SK-MEL-5 (cell line): ENCODE measurements around the gene GALNTL6. TPM values are rescaled to one million over a fixed set of nuclear protein-coding genes. Genes with fewer than 3 reads are reported as not detected.
"Not testable (repeated sequence)": the region's sequence is repeated elsewhere in the genome, so short reads cannot be mapped to it uniquely, and the experiment has no call there.

Source experiments
- DNase-seq: peaks from one replicate; pipeline ENCODE4 v3.0.0-alpha.2; 2016; ENCODE audit warnings: low read depth, low spot score
- in situ Hi-C: cut with HindIII; loops from 2 replicates; pipeline ENCODE4 v1.10.0; 2016; ENCODE audit warnings: low sequenced_read_pairs, high pct_unique_total_duplicates, low pct_unique_long_range_greater_than_20kb
- total RNA-seq: library from RNA; depleted of rRNA; stranded (reverse); fragments of >200 nt; shearing (Covaris generic); gene quantifications from 2 replicates; pipeline ENCODE4 v1.2.3, GENCODE V29; 2014

The GALNTL6 gene
- total RNA-seq, 1 experiment from 2014 or later, result 2.4 TPM

- no peak for DNase-seq
- in situ Hi-C loops, result no loop called here
These were observed 1086.7 kb downstream of the GALNTL6 start for GRCh38 chr4:172899861-172900260.

GRCh38 chr4:172900900-172901299 is 1087.7 kb downstream of the GALNTL6 start:
- in situ Hi-C loops, result no loop called here
- DNase-seq, result no peak

GRCh38 chr4:172912468-172912867 is 1099.3 kb downstream of the GALNTL6 start:
- in situ Hi-C loops, result not testable (repeated sequence)

GRCh38 chr4:172917403-172917802 is 1104.2 kb downstream of the GALNTL6 start:
- in situ Hi-C loops, DNase-seq: not testable (repeated sequence)

More at GRCh38 chr4:172912468-172912867, 1099.3 kb downstream of the GALNTL6 start:
- not testable (repeated sequence) for DNase-seq

- in situ Hi-C loops, result no loop called here
- no peak for DNase-seq
These were observed 1106.1 kb downstream of the GALNTL6 start for GRCh38 chr4:172919269-172919668.

GRCh38 chr4:172927096-172927814 is 1114.1 kb downstream of the GALNTL6 start:
- DNase-seq, result no peak
- in situ Hi-C loops, result no loop called here

- in situ Hi-C loops, result no loop called here
These were observed 1115.1 kb downstream of the GALNTL6 start for GRCh38 chr4:172928347-172928746.

GRCh38 chr4:172938072-172938829 is 1125.0 kb downstream of the GALNTL6 start:
- DNase-seq, result no peak
- in situ Hi-C loops, result no loop called here

More at GRCh38 chr4:172928347-172928746, 1115.1 kb downstream of the GALNTL6 start:
- DNase-seq, result no peak

GRCh38 chr4:172938870-172939269 is 1125.7 kb downstream of the GALNTL6 start:
- in situ Hi-C loops, result no loop called here
- DNase-seq, result no peak

GRCh38 chr4:172942840-172943239 is 1129.6 kb downstream of the GALNTL6 start:
- no peak for DNase-seq
- in situ Hi-C loops, result no loop called here

- no peak for DNase-seq
- in situ Hi-C loops, result no loop called here
These were observed 1132.4 kb downstream of the GALNTL6 start for GRCh38 chr4:172945611-172946010.

GRCh38 chr4:172946503-172946902 is 1133.3 kb downstream of the GALNTL6 start:
- no peak for DNase-seq
- in situ Hi-C loops, result no loop called here

GRCh38 chr4:172947594-172947993 is 1134.4 kb downstream of the GALNTL6 start:
- in situ Hi-C loops, result no loop called here
- no peak for DNase-seq

GRCh38 chr4:172950990-172951389 is 1137.8 kb downstream of the GALNTL6 start:
- in situ Hi-C loops, result no loop called here
- DNase-seq, result no peak

- in situ Hi-C loops, result no loop called here
- DNase-seq, result no peak
These were observed 1138.7 kb downstream of the GALNTL6 start for GRCh38 chr4:172951679-172952451.

GRCh38 chr4:172953896-172954568 is 1140.8 kb downstream of the GALNTL6 start:
- in situ Hi-C loops, result no loop called here
- peak; percentile 72 for DNase-seq

GRCh38 chr4:172956340-172956739 is 1143.1 kb downstream of the GALNTL6 start:
- DNase-seq, in situ Hi-C loops: not testable (repeated sequence)

- DNase-seq, result no peak
- in situ Hi-C loops, result no loop called here
These were observed 1144.0 kb downstream of the GALNTL6 start for GRCh38 chr4:172957216-172957615.
